ENCODE measurements around the gene EMC10.
"Not testable (repeated sequence)": the region's sequence is repeated elsewhere in the genome, so short reads cannot be mapped to it uniquely, and the experiment has no call there.

Gene EMC10

DNA sequence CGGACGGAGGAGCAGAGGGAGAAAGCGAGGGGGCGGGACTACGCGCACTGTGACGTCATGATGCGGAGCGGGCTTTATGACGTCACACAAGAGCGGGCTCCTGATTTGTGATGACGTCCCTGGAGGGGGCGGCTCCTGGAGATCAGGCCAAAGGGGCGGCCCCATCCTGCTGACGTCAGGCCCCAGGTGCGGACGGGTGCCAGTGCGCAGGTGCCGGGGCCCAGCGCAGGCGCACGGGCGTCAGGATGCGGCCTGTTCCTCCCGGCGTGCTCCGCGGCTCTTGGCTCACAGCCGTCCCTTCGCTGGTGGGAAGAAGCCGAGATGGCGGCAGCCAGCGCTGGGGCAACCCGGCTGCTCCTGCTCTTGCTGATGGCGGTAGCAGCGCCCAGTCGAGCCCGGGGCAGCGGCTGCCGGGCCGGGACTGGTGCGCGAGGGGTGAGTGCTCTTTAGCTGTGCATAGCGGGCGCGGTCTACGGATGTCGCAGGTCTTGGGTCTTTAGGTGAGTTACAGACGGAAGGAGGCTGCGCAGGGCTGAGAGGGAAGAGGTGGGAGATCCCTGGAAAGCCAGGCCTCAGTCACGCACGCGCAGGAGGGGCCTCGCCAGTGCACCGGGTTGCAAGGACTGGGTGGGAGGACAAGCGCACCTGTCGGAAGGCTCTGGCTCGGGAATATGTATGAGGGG, at the start of gene EMC10, which contains the start of gene GARIN5A:
EMC10 (plus strand) TSS at position 284 of the 683 bp plus-strand sequence; CDS start at position 322, 38 bp downstream.
GARIN5A (minus strand) TSS at position 625 of the 683 bp plus-strand sequence; CDS start at position 165, 460 bp downstream.
- peak; percentile 88 to 94 for DNase-seq (ENCODE audit: extremely low read depth in 1 of 2, low read depth in 1 of 2)

DNA sequence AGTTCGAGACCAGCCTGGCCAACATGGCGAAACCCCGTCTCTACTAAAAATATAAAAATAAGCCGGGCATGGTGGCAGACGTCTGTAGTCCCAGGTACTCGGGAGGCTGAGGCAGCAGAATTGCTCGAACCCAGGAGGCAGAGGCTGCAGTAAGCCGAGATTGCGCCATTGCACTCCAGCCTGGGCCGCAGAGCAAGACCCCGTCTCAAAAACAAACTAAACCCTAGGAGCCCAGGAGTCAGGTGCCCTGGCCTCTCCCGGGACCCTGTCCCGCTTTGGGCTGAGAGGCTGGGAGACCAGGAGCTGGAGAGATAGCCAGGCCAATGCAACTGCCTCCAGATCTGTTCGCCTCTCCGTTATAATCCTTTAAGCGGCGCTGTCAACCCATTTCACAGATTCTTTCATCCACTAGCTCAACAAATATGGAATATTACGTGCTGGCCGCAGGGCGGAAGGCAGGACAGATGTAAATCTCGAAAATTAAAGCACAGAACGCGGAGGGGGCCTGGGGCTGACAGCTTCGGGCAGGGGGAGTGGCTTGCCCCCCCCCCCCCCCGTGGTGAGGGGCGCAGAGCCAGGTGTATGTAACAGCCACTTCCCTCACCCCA, 48.9 kb upstream of the EMC10 start:
- DNase-seq (ENCODE audit: extremely low read depth in 1 of 2, low read depth in 1 of 2) = no peak

GRCh38 chr19:50427997-50428425, 48.3 kb upstream of the EMC10 start:
- DNase-seq (ENCODE audit: extremely low read depth in 1 of 2, low read depth in 1 of 2) = peak in 1 of 2 donors; percentile 14

DNA sequence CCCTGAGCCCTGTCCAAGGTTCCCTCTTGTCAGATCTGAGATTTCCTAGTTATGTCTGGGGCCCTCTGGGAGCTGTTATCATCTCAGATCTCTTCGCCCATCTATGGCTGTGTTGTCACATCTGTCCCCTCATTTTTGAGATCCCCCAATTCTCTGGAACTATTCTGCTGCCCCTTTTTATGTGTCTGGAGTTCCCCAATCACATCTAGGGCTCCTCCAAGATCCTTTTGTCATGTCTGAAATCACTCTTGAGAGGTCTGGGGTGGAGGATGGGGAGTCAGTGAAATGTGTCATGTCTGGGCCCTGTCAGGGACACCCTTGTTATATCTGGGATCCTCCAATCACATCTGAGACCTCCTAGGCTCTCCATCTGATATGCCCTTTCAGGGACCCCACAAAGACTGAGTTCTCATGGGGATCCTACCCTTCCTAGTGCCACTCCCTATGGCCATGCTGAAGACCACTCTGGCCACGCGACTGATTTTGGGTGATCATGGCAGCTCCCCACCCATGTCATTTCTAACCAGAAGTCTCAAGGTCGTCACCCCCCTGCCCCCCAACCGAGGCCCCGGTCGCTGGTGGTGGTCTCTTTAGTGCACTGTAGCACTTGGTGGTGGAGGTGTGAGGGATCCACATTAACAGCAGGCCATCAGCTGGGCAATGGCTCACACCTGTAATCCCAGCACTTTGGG, 47.4 kb upstream of the EMC10 start:
- DNase-seq (ENCODE audit: extremely low read depth in 1 of 2, low read depth in 1 of 2) = no peak

DNA sequence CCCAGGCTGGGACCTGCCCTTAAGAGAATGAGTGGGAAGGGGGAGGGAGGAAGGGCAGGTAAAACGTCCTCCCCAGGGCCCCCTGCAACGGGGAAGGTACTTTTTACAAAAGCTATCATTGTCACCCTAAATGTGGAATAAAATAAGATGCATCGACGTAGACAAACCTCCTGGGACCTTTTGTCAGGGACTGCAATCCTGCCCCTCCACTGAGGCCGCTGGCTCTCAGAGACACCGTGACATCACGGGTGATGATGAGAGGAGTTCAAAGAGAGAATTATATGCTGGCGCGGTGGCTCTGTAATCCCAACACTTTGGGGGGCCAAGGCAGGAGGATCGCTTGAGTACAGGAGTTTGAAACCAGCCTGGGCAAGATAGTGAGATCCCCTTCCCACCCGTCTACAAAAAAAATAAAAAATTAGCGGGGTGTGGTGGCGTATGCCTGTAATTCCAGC, 45.4 kb upstream of the EMC10 start:
- no peak for DNase-seq (ENCODE audit: extremely low read depth in 1 of 2, low read depth in 1 of 2)

GRCh38 chr19:50431343-50432220, 44.7 kb upstream of the EMC10 start:
- peak; percentile 53 to 63 for DNase-seq (ENCODE audit: extremely low read depth in 1 of 2, low read depth in 1 of 2)

DNA sequence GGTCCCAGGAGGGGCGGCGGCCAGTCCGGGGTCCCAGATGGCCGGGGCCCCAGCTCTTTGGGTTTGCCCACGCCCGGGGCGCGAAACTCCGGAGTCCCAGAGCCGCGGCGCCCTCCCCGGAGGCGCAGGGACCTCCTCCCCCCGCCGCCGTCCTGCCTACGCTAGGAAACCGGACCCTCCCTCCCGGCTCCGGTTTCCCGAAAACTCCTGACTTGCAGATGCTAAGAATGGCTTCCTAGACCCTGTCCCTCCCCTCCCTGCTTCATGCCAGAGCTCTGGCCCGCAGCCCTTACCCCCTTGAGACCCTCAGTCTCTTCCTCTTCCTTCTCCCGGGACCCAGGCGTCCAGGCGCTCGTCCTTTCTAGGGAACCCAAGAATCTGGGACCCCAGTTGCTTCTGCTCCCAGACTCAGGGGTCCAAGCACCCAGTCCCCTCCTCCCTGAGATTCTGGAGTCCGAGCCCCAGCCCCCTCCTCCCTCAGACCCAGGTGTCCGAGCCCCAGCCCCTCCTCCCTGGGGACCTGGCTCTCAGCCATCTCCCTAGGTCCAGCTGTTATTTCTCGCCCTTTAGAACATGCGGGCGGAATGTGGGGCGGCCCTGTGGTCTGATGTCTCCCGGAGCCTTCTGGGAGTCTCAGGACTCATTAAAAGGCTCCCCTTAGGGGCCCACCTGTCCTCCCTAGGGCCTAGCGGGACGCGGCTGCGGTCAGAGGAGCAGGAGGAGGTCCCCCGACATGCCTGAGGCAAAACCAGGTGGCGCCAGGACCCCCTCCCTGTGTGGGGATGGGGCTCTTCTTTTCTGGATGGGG, 43.9 kb upstream of the EMC10 start, which contains the start of gene MYBPC2:
MYBPC2 (plus strand) TSS at position 672 of the 808 bp plus-strand sequence; CDS start at position 734, 62 bp downstream.
- DNase-seq (ENCODE audit: extremely low read depth in 1 of 2, low read depth in 1 of 2) = no peak

GRCh38 chr19:50433201-50434180, 42.8 kb upstream of the EMC10 start:
- DNase-seq (ENCODE audit: extremely low read depth in 1 of 2, low read depth in 1 of 2) = no peak

DNA sequence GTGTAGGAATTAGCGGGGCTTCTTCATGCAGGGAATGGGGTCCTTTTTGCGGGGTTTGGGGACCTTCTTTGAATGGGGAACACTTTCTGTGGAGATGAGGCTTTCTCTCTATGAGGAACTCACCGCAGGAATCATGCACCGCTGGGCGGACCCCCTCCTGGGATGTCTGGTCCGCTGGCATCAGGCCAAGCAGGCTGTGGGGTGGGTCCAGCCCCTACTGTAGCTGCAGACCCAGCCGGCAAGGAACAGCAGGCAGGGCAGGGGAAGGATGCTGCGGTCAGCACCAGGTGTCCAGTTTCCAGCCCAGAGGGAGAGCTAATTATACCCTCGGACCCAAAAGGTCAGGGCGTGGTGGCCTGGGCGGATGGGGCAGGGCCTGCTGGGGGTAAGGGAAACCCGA, 41.8 kb upstream of the EMC10 start:
- no peak for DNase-seq (ENCODE audit: extremely low read depth in 1 of 2, low read depth in 1 of 2)

- DNase-seq (ENCODE audit: extremely low read depth in 1 of 2, low read depth in 1 of 2) = no peak
Observed at GRCh38 chr19:50435221-50435620, 41.1 kb upstream of the EMC10 start.

GRCh38 chr19:50435627-50436026, 40.7 kb upstream of the EMC10 start:
- no peak for DNase-seq (ENCODE audit: extremely low read depth in 1 of 2, low read depth in 1 of 2)

DNA sequence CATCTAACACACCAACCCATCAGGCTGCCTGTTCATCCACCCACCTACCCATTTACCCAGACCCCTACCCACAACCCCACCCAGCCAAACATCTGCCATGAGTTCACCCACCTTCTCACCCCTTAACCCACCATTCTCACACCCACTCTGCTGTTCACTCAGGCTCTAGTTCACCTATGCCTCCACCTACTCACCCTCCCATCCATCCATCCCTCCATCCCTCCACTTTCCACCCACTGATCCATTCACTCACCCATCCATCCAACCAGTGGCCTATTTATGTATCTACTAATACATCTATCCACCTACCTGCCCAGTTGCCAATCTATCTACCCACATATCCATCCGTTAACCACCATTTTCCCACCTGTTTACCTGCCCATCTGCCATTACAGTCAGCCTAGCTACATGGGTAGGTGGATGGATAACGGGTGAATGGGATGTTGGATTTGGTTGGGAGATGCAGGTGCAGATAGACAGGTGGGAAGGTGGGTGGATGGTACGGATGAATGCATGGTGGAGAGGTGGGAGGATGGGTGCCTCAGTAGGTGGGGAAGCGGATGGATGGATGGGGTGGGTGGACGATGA, 38.4 kb upstream of the EMC10 start:
- DNase-seq (ENCODE audit: extremely low read depth in 1 of 2, low read depth in 1 of 2) = no peak

GRCh38 chr19:50439130-50439529, 37.2 kb upstream of the EMC10 start:
- not testable (repeated sequence) for DNase-seq (ENCODE audit: extremely low read depth in 1 of 2, low read depth in 1 of 2)

- DNase-seq (ENCODE audit: extremely low read depth in 1 of 2, low read depth in 1 of 2) = no peak
Observed at GRCh38 chr19:50444059-50444458, 32.2 kb upstream of the EMC10 start.

GRCh38 chr19:50447053-50447452, 29.3 kb upstream of the EMC10 start:
- no peak for DNase-seq (ENCODE audit: extremely low read depth in 1 of 2, low read depth in 1 of 2)

DNA sequence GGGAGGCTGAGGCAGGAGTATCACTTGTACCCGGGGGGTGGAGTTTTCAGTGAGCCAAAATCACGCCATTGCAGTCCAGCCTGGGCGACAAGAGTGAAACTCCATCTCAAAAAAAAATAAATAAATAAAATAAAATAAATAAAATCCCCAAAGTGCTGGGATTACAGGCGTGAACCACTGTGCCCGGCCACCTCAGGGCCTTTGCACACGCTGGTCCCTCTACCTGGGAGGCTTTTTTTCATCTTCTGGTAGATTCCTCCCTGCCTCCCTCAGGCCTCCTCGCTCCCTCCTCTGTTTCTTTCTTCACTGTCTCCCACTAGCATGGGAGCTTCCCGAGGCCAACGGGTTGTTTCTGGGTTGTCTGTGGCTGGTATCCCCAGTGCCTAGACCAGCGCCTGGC, 28.6 kb upstream of the EMC10 start:
- DNase-seq (ENCODE audit: extremely low read depth in 1 of 2, low read depth in 1 of 2) = no peak

GRCh38 chr19:50449236-50449899, 26.9 kb upstream of the EMC10 start:
- no peak for DNase-seq (ENCODE audit: extremely low read depth in 1 of 2, low read depth in 1 of 2)
